HG02884 (cell line): ENCODE measurements around the gene POLDIP2.

Experiments
- ATAC-seq: cut with Tn5 transposase; IDR thresholded peaks from one replicate; pipeline ENCODE4 v1.9.1; 2021; ENCODE audit warnings: mild to moderate bottlenecking, moderate library complexity; ENCODE audit not compliant: unreplicated experiment

POLDIP2 gene

GRCh38 chr17:28357061-28357900, at the start of gene POLDIP2:
Gene POLDIP2 (minus strand): TSS chr17:28357527. CDS start chr17:28357448, 79 bp downstream.
- ATAC-seq, result peak; percentile 91

GRCh38 chr17:28406473-28406814, 49.1 kb upstream of the POLDIP2 start:
- ATAC-seq, result no peak

GRCh38 chr17:28405632-28406472, 48.5 kb upstream of the POLDIP2 start, which contains the start of gene SLC46A1:
Gene SLC46A1 (minus strand): TSS chr17:28406212. CDS start chr17:28406114, 98 bp downstream.
- no peak for ATAC-seq

GRCh38 chr17:28404812-28405570, 47.7 kb upstream of the POLDIP2 start:
- no peak for ATAC-seq

- ATAC-seq, result no peak
These were observed 47.1 kb upstream of the POLDIP2 start for GRCh38 chr17:28404461-28404811.

GRCh38 chr17:28404007-28404406, 46.7 kb upstream of the POLDIP2 start:
- ATAC-seq, result no peak

GRCh38 chr17:28402844-28403243, 45.5 kb upstream of the POLDIP2 start:
- no peak for ATAC-seq

GRCh38 chr17:28402224-28402630, 44.9 kb upstream of the POLDIP2 start:
- ATAC-seq, result no peak

- ATAC-seq, result no peak
These were observed 42.5 kb upstream of the POLDIP2 start for GRCh38 chr17:28399808-28400207.

- ATAC-seq, result no peak
These were observed 41.1 kb upstream of the POLDIP2 start for GRCh38 chr17:28398280-28398981.

- no peak for ATAC-seq
These were observed 40.5 kb upstream of the POLDIP2 start for GRCh38 chr17:28397687-28398279.

- no peak for ATAC-seq
These were observed 39.9 kb upstream of the POLDIP2 start for GRCh38 chr17:28397275-28397674.

- no peak for ATAC-seq
These were observed 39.4 kb upstream of the POLDIP2 start for GRCh38 chr17:28396635-28397239.

- no peak for ATAC-seq
These were observed 38.6 kb upstream of the POLDIP2 start for GRCh38 chr17:28395968-28396367.

GRCh38 chr17:28395426-28395825, 38.1 kb upstream of the POLDIP2 start:
- no peak for ATAC-seq

- no peak for ATAC-seq
These were observed 37.2 kb upstream of the POLDIP2 start for GRCh38 chr17:28394337-28395116.

GRCh38 chr17:28392491-28392890, 35.2 kb upstream of the POLDIP2 start:
- ATAC-seq, result no peak

- no peak for ATAC-seq
These were observed 34.1 kb upstream of the POLDIP2 start for GRCh38 chr17:28391401-28391800.

GRCh38 chr17:28390984-28391383, 33.7 kb upstream of the POLDIP2 start:
- no peak for ATAC-seq
